Left renal pelvis (tissue), 4 donors: ENCODE data around the gene C5orf34. TPM values are rescaled to one million over a fixed set of nuclear protein-coding genes. Genes with fewer than 3 reads are reported as not detected.
"Not testable (repeated sequence)": the region's sequence is repeated elsewhere in the genome, so short reads cannot be mapped to it uniquely, and the experiment has no call there.

Experiments used
- DNase-seq, 4 donors: peaks; one replicate each; pipeline ENCODE4 v3.0.0-alpha.2; 2013; ENCODE audit warnings: low read depth in 4 of 4, low spot score in 3 of 4
- polyA plus RNA-seq, 4 donors: library from polyadenylated mRNA; unstranded; fragments of 120-200 nt; gene quantifications; one replicate each; pipeline ENCODE4 v1.2.1, GENCODE V29; 2013; ENCODE audit not compliant: insufficient read length in 4 of 4

The C5orf34 gene
- polyA plus RNA-seq, 4 donors, result 5.2 to 6.0 (median 5.7) TPM

- DNase-seq, result no peak
These were observed 715 bp upstream of the C5orf34 start for GRCh38 chr5:43515678-43516048.

GRCh38 chr5:43514471-43514815, 505 bp downstream of the C5orf34 start:
- no peak for DNase-seq

GRCh38 chr5:43514025-43514424, 923 bp downstream of the C5orf34 start:
- no peak for DNase-seq

GRCh38 chr5:43511062-43511461, 3.9 kb downstream of the C5orf34 start:
- DNase-seq, result not testable (repeated sequence)

GRCh38 chr5:43498581-43498980, 16.4 kb downstream of the C5orf34 start:
- DNase-seq, result no peak

- no peak for DNase-seq
These were observed 17.4 kb downstream of the C5orf34 start for GRCh38 chr5:43497311-43498104.

DNA sequence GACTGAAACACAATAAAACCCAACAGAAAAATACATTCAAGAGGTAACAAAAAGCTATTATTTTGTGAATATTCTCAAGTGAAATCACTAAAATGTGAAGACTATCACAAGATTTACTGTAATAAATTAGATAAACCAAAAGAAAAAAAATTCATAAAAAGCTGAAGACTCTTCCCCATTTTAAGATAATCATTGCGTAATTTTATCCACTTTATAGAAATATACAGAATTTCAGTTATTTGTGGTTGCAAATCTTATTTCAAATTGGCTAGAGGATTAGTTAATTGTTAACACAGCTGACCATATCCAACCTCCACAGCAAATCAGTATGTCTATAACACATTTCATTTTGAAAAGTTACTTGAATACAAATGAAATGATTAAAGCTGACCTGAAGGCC, 23.6 kb downstream of the C5orf34 start:
- DNase-seq, result no peak

DNA sequence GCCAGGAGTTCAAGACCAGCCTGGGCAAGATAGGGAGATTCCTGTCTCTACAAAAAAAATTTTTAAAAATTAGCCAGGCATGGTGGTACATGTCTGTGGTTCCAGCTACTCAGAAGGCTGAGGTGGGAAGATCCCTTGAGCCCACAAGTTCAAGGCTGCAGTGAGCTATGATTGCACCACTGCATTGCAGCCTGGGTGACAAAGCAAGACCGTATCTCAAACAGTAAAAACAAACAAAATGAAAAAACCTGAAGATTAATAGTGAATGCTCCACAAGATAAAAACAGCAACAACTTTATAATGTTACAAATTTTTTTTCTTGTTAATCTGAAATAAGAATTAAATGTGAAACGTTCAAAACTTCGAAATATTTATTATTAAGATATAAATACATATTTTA, 28.6 kb downstream of the C5orf34 start:
- no peak for DNase-seq

GRCh38 chr5:43485406-43485805, 29.5 kb downstream of the C5orf34 start:
- DNase-seq, result no peak

DNA sequence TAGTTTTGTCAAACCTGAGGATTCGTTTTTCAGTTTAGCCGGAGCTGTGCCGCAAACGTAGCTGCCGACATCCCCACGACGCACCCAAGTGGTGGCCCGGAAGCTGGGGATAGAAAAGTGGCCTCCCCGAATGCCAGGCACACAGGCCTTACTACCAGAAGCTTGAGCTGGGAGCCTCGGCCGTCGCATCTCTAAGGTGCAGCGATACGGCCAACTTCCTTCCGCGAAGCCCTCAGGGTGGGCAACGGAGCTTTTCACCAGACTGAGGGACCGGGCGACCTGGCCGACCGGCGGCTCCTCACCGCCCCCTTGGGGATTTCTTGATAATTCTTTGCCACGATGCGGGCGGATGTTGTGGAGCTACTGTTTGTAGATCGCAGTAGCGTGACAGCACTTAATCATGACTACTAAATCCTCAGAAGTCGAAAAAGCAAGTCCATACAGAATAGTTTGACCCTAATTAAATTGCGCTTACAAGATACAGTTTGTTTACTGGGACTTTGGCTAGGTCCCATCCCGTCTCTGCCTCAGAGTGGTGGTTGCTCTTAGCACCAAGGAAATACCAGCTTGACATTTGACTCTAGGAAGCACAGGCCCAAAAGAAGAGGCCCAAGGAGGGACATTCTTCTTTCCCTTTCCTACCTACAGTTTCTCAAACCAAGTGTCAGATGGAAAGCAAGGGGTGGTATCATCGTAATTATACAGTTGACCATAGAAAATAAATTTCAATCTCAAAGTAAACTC, 30.7 kb downstream of the C5orf34 start:
- DNase-seq, result peak; percentile 70 to 80 (median 74)

- DNase-seq, result peak; percentile 87 to 89 (median 88)
These were observed 31.4 kb downstream of the C5orf34 start, which contains the start of gene TMEM267 for GRCh38 chr5:43483298-43484105. TMEM267 (minus strand) TSS chr5:43483865; CDS start chr5:43453969, 29,896 bp downstream.

- DNase-seq, result no peak
These were observed 32.3 kb downstream of the C5orf34 start for GRCh38 chr5:43482490-43483297.

GRCh38 chr5:43469671-43470391, 45.1 kb downstream of the C5orf34 start:
- DNase-seq, result no peak

- DNase-seq, result no peak
These were observed 47.8 kb downstream of the C5orf34 start for GRCh38 chr5:43467100-43467499.

DNA sequence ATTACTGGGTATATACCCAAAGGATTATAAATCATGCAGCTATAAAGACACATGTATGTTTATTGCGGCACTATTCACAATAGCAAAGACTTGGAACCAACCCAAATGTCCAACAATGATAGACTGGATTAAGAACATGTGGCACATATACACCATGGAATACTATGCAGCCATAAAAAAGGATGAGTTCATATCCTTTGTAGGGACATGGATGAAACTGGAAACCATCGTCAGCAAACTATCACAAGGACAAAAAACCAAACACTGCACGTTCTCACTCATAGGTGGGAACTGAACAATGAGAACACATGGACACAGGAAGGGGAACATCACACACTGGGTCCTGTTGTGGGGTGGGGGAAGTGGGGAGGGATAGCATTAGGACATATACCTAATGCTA, 49.5 kb downstream of the C5orf34 start:
- DNase-seq, result not testable (repeated sequence)

DNA sequence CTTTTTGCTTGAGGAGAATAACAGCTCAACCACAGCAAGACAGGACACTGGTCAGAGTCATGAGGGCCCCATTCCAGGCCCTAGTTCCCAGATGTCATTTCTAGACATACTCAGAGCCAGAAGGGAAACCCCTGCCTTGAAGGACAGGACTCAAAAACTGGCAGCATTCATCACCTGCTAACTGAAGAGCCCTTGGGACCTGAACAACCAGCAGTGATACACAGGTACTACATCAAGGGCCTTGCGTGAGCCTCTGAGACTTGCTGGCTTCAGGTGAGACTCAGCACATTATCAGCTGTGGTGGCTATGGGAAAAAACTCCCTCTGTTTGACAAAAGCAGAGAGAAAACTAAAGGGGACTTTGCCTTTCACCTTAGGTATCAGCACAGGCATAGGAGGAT, 53.9 kb downstream of the C5orf34 start:
- DNase-seq, result no peak

DNA sequence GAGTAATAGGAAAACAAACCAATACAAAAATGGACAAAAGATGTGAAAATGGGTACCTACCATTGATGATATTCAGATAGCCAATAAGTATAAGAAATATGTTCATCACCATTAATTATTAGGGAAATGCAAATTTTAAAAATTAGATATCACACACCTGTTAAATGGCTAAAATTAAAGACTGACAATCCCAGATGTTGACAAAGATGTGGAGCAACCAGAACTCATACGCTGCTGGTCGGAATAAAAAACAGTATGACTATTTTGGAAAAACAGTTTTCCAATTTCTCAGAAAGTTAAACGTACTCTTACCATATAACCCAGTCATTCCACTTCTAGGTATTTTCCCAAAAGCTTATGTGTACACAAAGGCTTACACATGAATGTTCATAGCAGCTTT, 58.4 kb downstream of the C5orf34 start:
- no peak for DNase-seq

GRCh38 chr5:43441575-43441974, 73.4 kb downstream of the C5orf34 start:
- not testable (repeated sequence) for DNase-seq

DNA sequence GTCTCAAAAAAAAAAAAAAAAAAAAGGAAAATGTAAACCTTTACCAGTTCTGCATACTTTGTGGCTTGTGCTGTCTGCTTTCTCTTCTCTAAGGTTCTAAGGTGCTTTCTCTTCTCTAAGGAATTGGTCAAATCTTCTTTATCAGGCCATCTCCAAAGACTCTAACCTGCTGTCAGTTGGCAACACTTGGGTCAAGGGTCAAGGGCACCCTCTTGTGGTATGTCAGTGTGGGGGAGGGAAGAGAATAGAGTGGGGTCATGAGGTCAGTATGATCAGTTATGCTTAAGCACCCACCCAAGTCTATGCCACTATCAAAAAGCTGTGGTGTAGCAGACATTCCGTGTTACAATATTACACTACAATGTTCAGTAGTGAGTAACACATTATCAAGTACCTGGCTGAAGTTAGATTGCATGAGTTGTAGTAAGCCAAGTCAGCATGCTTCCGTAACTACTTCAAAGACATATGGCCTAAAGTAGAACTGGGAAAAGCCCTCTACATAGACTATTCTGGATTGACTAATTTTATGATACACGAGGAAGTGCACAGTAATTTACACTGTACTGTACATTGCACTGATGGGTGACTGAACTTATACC, 77.8 kb downstream of the C5orf34 start:
- no peak for DNase-seq
